ENCODE data around the gene ACSF2.

ACSF2 gene

GRCh38 chr17:50495217-50495823, 69.3 kb downstream of the ACSF2 start:
- no peak for DNase-seq (ENCODE audit: low read depth)
- no peak overlapping the region for H3K4me3 ChIP-seq (ENCODE audit: low read depth, low read length)
- TF ChIP-seq CTCF (IDR thresholded peaks at IDR 0.05; ENCODE audit: insufficient read depth, low read depth, low read length, missing control alignments): no peak

- H3K4me3 ChIP-seq (ENCODE audit: low read depth, low read length): no peak overlapping the region
- TF ChIP-seq CTCF (IDR thresholded peaks at IDR 0.05; ENCODE audit: insufficient read depth, low read depth, low read length, missing control alignments): no peak
- DNase-seq (ENCODE audit: low read depth): no peak
Measured at GRCh38 chr17:50495918-50496317, 69.9 kb downstream of the ACSF2 start.

- no peak for DNase-seq (ENCODE audit: low read depth)
- no peak for TF ChIP-seq CTCF (IDR thresholded peaks at IDR 0.05; ENCODE audit: insufficient read depth, low read depth, low read length, missing control alignments)
- no peak overlapping the region for H3K4me3 ChIP-seq (ENCODE audit: low read depth, low read length)
Measured at GRCh38 chr17:50498021-50498874, 72.2 kb downstream of the ACSF2 start.

- TF ChIP-seq CTCF (IDR thresholded peaks at IDR 0.05; ENCODE audit: insufficient read depth, low read depth, low read length, missing control alignments): no peak
- no peak overlapping the region for H3K4me3 ChIP-seq (ENCODE audit: low read depth, low read length)
- DNase-seq (ENCODE audit: low read depth): no peak
Measured at GRCh38 chr17:50499270-50499669, 73.3 kb downstream of the ACSF2 start.

- TF ChIP-seq CTCF (IDR thresholded peaks at IDR 0.05; ENCODE audit: insufficient read depth, low read depth, low read length, missing control alignments): no peak
- H3K4me3 ChIP-seq (ENCODE audit: low read depth, low read length): no peak overlapping the region
- DNase-seq (ENCODE audit: low read depth): no peak
Measured at GRCh38 chr17:50499721-50500120, 73.7 kb downstream of the ACSF2 start.

GRCh38 chr17:50501054-50501453, 75.0 kb downstream of the ACSF2 start:
- no peak overlapping the region for H3K4me3 ChIP-seq (ENCODE audit: low read depth, low read length)
- DNase-seq (ENCODE audit: low read depth): peak; percentile 31
- peak; percentile 31 for TF ChIP-seq CTCF (IDR thresholded peaks at IDR 0.05; ENCODE audit: insufficient read depth, low read depth, low read length, missing control alignments)

Measured in GM12865 (cell line).